GM19035 (cell line): Measurements from ENCODE around the gene ARNT2.

ENCODE experiments used
- ATAC-seq: cut with Tn5 transposase; IDR thresholded peaks from one replicate; pipeline ENCODE4 v1.9.1; 2021; ENCODE audit not compliant: unreplicated experiment

ARNT2 gene

GRCh38 chr15:80489030-80489594 is 84.9 kb downstream of the ARNT2 start:
- no peak for ATAC-seq

- ATAC-seq = no peak
Measured at GRCh38 chr15:80490431-80490990, 86.3 kb downstream of the ARNT2 start.

GRCh38 chr15:80491163-80491847 is 87.1 kb downstream of the ARNT2 start:
- ATAC-seq = no peak

DNA sequence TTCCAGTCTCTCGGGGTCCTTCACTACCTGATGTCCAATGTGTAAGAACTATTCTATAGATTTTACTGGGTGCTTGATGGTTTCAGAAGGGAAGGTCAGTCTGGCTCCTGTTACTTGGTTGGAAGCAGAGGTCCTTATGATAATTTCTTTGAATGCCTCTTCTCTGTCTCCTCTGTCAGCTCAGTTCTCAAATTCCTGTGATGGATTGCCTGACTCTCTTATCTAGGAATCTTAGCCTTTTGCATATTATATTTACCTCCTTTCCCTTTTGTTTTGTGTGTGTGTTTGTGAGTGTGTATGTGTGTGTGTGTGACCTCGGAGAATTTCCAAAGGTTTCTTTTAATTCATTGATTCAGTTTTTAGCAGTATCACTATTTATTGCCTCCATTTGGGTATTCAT is 88.2 kb downstream of the ARNT2 start:
- ATAC-seq = no peak

GRCh38 chr15:80492874-80493273 is 88.7 kb downstream of the ARNT2 start:
- ATAC-seq = no peak

DNA sequence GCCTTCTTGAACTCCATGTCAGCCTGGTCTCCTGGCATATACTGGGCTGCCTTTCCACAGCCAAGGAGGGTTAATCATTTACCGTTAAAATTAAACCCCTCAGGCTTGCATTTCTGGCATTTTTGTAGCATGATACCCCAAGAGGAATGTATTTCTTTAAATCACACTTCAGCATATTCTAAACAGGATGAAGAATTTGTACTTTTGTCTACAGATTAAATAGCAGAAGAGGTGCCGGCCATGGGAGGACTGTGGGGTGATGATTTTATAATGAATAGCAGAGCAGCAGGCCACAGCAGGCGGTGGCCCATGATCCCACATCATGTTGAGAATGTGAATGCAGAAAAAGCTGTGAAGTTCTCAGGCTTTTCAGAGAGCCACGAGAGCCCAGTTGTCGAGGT is 90.2 kb downstream of the ARNT2 start:
- no peak for ATAC-seq

DNA sequence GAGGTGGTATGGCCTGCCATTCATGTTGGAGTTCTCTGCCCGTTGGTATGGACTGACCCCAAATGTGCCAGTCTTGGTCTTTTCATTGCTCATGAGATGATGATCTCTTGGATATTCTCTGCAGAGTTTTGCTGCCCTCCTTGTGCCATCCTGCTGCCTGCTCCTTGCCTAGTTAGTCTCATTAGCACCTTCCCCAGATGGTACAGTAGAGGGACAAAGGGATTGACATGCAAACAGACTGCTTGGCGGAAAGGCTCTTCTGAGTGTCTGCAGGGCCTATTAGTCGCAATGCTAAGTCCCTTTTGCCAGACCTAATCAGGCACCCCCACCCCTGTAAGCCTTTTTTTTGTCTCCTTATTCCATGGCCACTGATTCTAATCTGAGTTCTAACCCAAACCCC is 90.6 kb downstream of the ARNT2 start:
- no peak for ATAC-seq

DNA sequence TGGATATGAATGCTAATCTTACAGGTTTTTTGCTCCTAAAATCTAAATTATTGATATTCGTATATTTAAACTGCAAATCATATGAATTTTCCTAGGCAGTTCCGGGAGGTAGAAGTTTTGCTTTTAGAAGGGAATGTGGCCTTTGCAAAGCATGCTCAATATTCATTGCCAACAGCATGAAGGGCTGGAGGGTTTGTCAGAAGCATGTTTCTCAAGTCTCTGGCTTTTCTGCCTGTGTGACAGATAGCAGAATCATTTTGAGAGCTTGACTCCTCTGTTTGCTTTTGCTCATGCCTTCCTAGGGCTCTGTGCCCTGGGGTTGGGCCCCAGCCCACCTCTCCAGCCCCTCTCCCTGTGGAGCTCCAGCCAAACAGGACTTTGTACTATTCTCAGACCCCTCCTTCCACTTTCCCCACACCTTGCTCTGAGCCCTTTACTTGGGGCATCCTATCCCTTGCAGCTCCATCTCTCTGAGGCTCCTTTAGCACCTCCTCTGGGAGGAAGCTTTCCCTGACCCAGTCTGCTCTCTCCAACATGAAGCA is 91.3 kb downstream of the ARNT2 start:
- ATAC-seq = no peak

DNA sequence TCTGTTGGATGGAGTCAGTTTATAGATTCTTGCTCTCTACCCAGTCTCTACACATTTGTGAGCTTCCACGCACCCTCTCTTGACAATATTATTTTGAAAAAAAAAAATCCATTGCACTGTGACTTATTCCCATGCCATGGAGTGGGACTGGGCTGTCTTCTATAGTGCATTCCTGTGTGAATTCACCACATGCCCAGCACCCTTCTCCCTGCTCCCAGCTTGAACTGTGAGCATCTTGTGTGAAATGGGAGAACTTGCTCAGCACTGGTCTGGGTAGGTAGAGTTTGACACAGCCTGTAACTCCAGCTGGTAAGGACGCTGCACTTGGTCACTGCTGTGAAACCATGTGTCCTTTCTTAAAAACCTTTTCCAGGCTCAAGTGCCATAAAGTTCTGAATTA is 91.9 kb downstream of the ARNT2 start:
- no peak for ATAC-seq

GRCh38 chr15:80497221-80497620 is 93.0 kb downstream of the ARNT2 start:
- no peak for ATAC-seq

DNA sequence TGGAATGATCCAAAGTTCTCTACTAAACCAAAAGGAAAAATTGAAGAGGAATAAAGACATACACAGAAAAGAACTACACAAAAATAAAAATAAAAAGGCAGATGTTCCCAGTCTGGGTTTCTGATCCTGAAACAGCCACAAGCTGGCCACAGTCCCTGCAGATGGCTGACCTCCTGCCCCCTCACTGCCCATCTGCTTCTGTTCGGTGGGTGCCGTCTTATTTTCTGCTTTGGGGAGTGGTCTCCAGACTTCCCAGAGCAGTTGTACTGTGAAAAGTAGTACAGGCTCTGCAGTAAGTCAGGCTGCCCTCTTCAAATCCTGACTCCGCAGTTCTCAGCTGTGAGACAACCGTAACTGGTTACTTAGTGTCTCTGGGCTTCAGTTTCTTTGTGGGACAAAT is 94.5 kb downstream of the ARNT2 start:
- ATAC-seq = no peak

DNA sequence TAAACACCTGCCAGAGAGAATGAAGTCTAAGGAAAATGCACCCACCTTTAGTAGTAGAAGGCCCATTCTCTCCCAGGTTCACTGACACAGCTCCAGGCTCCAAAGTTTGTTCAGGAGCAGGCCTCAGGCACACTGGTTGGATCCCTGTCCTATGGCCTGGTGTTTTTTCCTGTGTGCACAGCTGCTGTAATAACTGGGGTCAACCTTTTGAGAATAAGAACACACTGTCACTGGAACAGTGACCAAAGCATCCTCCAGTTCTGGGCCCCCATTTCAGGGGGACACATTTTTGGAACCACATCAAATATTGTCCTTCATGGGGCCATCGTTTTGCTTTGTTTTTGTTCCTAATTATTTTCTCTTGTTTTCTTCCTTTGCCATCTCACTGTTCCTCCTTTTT is 95.8 kb downstream of the ARNT2 start:
- no peak for ATAC-seq

DNA sequence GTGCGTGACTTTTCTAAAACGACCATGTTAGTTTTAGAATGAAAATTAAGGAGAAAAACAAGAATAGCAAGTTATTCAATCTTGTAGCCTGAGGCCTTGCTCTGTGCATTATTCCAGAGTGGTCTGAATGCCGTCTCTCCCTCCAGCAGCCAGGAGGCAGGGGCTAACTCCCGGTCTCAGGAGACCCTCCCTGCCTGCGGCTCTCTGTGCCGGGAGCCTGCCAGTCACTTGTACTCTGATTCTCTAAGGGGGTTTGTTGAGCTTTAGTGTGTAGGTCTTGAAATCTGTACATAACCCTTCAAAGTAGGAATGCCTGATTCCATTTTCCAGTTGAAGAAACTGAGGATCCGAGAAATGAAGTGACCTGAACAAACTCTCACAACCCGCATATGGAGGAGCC is 97.3 kb downstream of the ARNT2 start:
- no peak for ATAC-seq

DNA sequence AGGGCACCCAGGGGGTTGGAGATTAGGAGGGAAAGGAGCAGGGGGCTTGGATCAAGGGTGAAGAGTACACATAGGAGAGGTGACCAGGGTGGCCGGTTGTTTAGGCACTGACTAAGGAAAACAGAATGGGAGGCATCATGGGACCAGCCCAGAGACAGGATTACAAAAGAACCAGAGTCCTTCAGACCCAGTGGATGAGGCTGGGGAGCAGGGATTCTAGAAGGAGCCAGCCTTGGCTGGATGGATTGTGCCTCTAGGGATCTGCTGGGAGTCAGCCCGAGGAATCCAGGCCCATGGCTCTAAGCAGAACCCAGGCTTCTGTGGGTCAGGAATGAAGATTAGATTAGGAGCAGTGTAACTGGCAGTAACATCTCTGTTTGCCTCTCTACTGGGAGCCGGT is 98.6 kb downstream of the ARNT2 start:
- ATAC-seq = no peak

DNA sequence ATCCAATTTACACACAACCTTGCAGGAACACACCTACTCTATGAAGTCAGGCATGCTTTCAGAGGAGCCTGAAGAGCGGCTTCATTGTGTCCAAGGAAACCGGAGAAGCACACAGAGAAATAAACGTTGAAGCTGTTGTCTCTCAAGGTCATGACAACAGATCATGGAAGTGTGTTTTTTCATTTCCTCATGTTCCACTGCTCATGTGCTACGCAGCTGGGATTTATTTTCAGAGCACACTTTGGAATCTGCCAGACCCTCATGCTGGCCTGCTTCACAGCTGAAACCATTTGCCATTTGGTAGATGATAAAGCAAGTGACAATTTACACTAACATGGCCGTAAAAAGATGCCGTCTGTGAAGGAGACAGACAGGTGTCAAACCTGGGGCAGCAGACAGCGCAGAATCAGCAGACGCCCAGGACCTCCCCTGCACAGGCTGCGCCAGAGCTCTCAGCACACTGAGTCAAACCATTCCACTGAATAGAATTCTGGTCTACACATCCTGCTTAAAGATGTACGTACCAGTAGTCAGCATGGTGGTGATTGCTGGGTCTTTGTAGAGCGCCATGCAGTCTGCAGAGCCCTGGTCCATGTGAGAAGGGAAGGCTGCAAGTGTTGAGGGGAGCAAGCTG is 99.3 kb downstream of the ARNT2 start:
- ATAC-seq = no peak

- no peak for ATAC-seq
Measured at GRCh38 chr15:80504931-80505330, 100.7 kb downstream of the ARNT2 start.

- no peak for ATAC-seq
Measured at GRCh38 chr15:80506286-80506893, 102.2 kb downstream of the ARNT2 start.

DNA sequence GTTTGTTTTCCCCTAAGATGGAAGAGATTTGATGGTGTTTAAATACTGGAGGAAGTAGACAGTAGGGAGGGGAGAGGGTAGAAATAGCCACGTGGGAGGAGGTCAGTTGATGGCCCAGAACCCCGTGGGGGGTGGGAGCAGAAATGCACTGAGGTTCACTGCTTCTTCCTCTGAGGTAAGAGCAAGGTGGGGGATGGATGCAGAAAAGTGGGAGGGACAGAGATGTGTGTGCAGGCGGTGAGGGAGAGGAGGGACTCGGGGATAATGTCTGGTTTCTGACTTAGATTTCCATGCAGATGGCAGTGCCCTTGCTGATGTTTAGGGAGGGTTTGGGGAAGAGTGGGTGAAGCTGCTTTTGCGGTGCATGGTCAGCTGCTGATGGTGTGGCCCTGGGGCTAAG is 102.9 kb downstream of the ARNT2 start:
- no peak for ATAC-seq

DNA sequence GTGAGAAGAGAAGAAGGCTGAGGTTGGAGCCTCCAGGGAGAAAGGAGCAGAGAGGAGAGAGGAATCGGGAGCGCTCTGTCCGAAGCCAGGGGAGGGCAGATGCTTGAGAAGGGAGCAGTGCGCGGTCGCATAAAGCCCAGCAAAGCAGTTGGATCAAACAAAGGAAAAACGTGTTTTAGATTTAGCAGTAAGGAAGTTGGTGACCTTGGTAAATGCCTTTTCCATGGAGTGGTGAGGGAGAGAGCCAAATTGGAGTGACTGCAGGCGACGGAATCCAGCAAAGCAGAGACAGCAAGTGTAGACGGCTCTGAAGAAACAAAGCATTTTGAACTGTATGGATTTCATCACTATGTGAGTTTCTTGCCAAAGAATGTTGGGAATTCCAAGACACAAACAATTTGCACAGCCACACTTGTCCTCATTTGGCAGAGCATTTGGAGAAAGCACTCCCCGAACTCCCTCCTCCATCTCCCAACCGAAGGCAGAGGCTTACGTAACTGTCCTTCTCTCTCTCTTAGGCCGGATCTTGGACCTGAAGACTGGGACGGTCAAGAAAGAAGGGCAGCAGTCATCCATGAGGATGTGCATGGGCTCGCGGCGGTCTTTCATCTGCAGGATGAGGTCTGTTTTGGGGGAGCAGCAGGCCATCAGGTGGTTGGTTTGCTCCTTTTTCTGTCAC is 103.6 kb downstream of the ARNT2 start:
- ATAC-seq = no peak

- no peak for ATAC-seq
Measured at GRCh38 chr15:80508783-80509182, 104.6 kb downstream of the ARNT2 start.

DNA sequence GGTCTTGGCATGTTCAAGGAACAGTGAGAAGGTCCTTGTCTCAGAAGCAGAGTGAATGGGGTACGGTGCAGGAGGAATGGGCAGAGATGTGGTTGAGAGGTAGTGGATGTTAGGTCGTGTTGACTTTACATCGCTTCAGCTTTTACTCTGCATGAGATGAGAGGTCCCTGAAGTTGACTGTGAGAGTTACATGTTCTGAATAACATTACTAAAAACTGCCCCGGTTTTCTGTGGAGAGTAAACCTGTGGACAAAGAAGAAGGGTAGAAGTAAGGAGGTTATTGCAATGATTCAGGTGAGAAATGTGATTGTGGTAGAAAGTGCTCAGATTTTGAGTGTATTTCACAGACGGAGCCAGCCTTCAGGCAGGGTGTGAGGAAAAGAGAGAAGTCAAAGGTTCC is 105.6 kb downstream of the ARNT2 start:
- no peak for ATAC-seq
